GM23338 (cell line): ENCODE results near the gene PTPN6. TPM values are rescaled to one million over a fixed set of nuclear protein-coding genes. Genes with fewer than 3 reads are reported as not detected.

Experiments
- ATAC-seq: fragments of 200-7000 bp; cut with Tn5 transposase; 3 replicates; pipeline ENCODE4 v1.9.1; 2020
- DNase-seq: peaks from one replicate; pipeline ENCODE4 v3.0.0-alpha.2; 2015; ENCODE audit warnings: low spot score
- H2AFZ ChIP-seq: fragments of 200-600 bp; sonication (generic); 2 replicates; pipeline ENCODE4 v1.8.0; 2016; ENCODE audit warnings: antibody characterized with exemption, mild to moderate bottlenecking, moderate library complexity
- H3F3A ChIP-seq: fragments of 200-600 bp; sonication (generic); replicated peaks from 2 replicates; pipeline ENCODE4 v1.8.0; 2017; ENCODE audit warnings: antibody characterized with exemption, mixed run types, low read depth
- H3K27ac ChIP-seq: fragments of 200-600 bp; sonication (generic); 2 replicates; pipeline ENCODE4 v1.6.1; 2016; ENCODE audit warnings: low read depth
- H3K27me3 ChIP-seq: fragments of 200-600 bp; sonication (generic); 2 replicates; pipeline ENCODE4 v1.8.0; 2016; ENCODE audit warnings: mild to moderate bottlenecking, mixed run types, moderate library complexity; ENCODE audit not compliant: insufficient read depth
- H3K36me3 ChIP-seq: fragments of 200-600 bp; sonication (generic); 2 replicates; pipeline ENCODE4 v1.8.0; 2016; ENCODE audit warnings: mild to moderate bottlenecking; ENCODE audit not compliant: insufficient read depth
- H3K4me1 ChIP-seq: fragments of 200-600 bp; sonication (generic); 2 replicates; pipeline ENCODE4 v1.8.0; 2016; ENCODE audit warnings: mild to moderate bottlenecking, moderate library complexity; ENCODE audit not compliant: insufficient read depth
- H3K4me2 ChIP-seq: fragments of 200-600 bp; sonication (generic); 2 replicates; pipeline ENCODE4 v1.7.1; 2017; ENCODE audit warnings: mixed run types
- H3K4me3 ChIP-seq: fragments of 200-600 bp; sonication (generic); 2 replicates; pipeline ENCODE4 v1.6.1; 2016; ENCODE audit warnings: mixed run types
- H3K79me2 ChIP-seq: fragments of 200-600 bp; sonication (generic); replicated peaks from 2 replicates; pipeline ENCODE4 v1.8.0; 2017; ENCODE audit warnings: mild to moderate bottlenecking; ENCODE audit not compliant: insufficient read depth
- H3K9me2 ChIP-seq: fragments of 200-600 bp; sonication (generic); 2 replicates; pipeline ENCODE4 v1.8.0; 2017; ENCODE audit not compliant: insufficient read depth
- H4K20me1 ChIP-seq: fragments of 200-600 bp; sonication (generic); replicated peaks from 2 replicates; pipeline ENCODE4 v1.8.0; 2017; ENCODE audit warnings: mild to moderate bottlenecking; ENCODE audit not compliant: insufficient read depth
- H3K27ac Mint-ChIP-seq: 2 replicates; pipeline ENCODE4 v1.8.0; 2020; ENCODE audit warnings: inconsistent platforms, mild to moderate bottlenecking, moderate library complexity, mixed read lengths
- H3K27me3 Mint-ChIP-seq: 3 replicates; pipeline ENCODE4 v1.8.0; 2022; ENCODE audit warnings: low read depth, mild to moderate bottlenecking, moderate library complexity, mixed read lengths, inconsistent platforms; ENCODE audit not compliant: insufficient read depth, poor library complexity
- H3K36me3 Mint-ChIP-seq: 3 replicates; pipeline ENCODE4 v1.8.0; 2021; ENCODE audit warnings: low read depth, mild to moderate bottlenecking, inconsistent platforms, moderate library complexity, mixed read lengths
- H3K4me1 Mint-ChIP-seq: 3 replicates; pipeline ENCODE4 v1.8.0; 2020; ENCODE audit warnings: mild to moderate bottlenecking, inconsistent platforms, mixed read lengths
- H3K4me3 Mint-ChIP-seq: 3 replicates; pipeline ENCODE4 v1.8.0; 2021; ENCODE audit warnings: moderate library complexity, mild to moderate bottlenecking, inconsistent platforms, mixed read lengths
- H3K9me3 Mint-ChIP-seq: 3 replicates; pipeline ENCODE4 v1.8.0; 2020; ENCODE audit warnings: moderate library complexity, mild to moderate bottlenecking, inconsistent platforms, mixed read lengths
- JUNB ChIP-seq: IDR thresholded peaks from one replicate; pipeline ENCODE4 v1.6.1; 2016; ENCODE audit warnings: antibody characterized with exemption; ENCODE audit not compliant: unreplicated experiment
- NANOG ChIP-seq: IDR thresholded peaks from 2 replicates; pipeline ENCODE4 v1.6.1; 2016; ENCODE audit warnings: antibody characterized with exemption, borderline replicate concordance
- POLR2AphosphoS5 ChIP-seq: IDR thresholded peaks from 2 replicates; pipeline ENCODE4 v1.6.1; 2016; ENCODE audit warnings: antibody characterized with exemption, low read depth
- STAT1 ChIP-seq: IDR thresholded peaks from one replicate; pipeline ENCODE4 v1.6.1; 2016; ENCODE audit warnings: antibody characterized with exemption; ENCODE audit not compliant: unreplicated experiment
- ZNF114 ChIP-seq: fragments of 250-450 bp; sonication (Bioruptor Pico); IDR thresholded peaks from 2 replicates; pipeline ENCODE4 v1.5.0; 2020; ENCODE audit warnings: mild to moderate bottlenecking, moderate library complexity
- ZNF331 ChIP-seq: fragments of 250-450 bp; sonication (Bioruptor Pico); IDR thresholded peaks from 2 replicates; pipeline ENCODE4 v1.5.0; 2020; ENCODE audit warnings: low read depth, mild to moderate bottlenecking, moderate library complexity
- polyA plus RNA-seq: library from polyadenylated mRNA; unstranded; fragments of >200 nt; fragmentation: Nextera tagmentation; extraction: Ambion mirVana; gene quantifications from 2 replicates; pipeline ENCODE4 v1.2.1, GENCODE V29; 2016
- total RNA-seq: library from RNA; depleted of rRNA; stranded (reverse); fragments of >200 nt; shearing (Covaris generic); gene quantifications from 2 replicates; pipeline ENCODE4 v1.2.3, GENCODE V29; 2014
- TF ChIP-seq, protein P1 (sequence below), 2 experiments: fragments of 200-600 bp in 1 of 2; sonication (generic) in 1 of 2; conservative IDR thresholded peaks; 2 replicates each; pipeline versions ENCODE4 v1.5.1 to v1.6.1; 2016 to 2017; ENCODE audit warnings: antibody characterized with exemption in 2 of 2, low read depth in 2 of 2, mild to moderate bottlenecking in 2 of 2, moderate library complexity in 1 of 2
- TF ChIP-seq, protein P2 (sequence below): IDR thresholded peaks from one replicate; pipeline ENCODE4 v1.6.1; 2018; ENCODE audit warnings: antibody characterized with exemption; ENCODE audit not compliant: unreplicated experiment

Gene PTPN6
- total and polyA plus RNA-seq, 2 experiments from 2014 or later = 25.3 to 35.4 TPM

DNA sequence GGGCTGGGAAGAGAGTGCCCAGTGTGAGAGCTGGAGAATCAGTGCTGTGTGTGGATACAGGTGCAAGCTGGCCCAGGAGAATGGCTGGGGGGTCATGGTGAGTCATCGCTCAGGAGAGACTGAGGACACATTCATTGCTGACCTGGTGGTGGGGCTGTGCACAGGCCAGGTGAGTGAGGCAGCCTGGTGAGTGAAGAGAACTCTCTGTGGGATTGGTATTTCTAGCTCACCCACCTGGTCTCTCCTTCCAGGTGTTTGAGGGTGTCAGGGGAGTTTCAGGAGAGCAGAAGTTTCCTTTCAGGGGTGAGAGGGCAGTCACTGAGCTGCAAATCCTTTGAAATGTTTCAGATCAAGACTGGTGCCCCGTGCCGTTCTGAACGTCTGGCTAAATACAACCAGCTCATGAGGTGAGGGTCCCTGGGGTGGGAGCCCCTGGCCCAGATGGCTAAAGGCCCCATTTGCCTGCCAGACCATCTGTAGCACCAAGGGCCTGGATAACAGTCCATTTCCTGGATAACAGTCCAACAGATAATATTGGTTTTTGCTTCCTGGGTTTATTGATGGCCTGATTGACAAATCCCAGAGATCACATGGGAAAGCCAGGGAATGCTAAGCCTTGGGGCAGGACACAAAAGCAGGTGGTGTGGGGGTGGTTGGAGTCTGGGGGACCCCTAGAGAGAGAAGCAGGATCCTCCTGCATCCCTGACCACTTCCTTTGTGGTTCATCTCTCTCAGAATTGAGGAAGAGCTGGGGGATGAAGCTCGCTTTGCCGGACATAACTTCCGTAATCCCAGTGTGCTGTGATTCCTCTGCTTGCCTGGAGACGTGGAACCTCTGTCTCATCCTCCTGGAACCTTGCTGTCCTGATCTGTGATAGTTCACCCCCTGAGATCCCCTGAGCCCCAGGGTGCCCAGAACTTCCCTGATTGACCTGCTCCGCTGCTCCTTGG is 28.9 kb upstream of the PTPN6 start:
- Histone ChIP-seq H3K4me1 (peaks cover 28% of the 10 kb centered on the region), H3K9me2 (no peaks in the 10 kb centered on the region), H3K79me2 (peaks cover 6% of the 10 kb centered on the region), H4K20me1 (no peaks in the 10 kb centered on the region), H3K4me3 (no peak overlapping the region), H3K27me3 (no peaks in the 10 kb centered on the region), H3K36me3 (no peaks in the 10 kb centered on the region; the same call in none of the 2 replicates), H3F3A (peaks cover 24% of the 10 kb centered on the region), H3K27ac (no peak overlapping the region), H3K4me2 (no peak overlapping the region), H2AFZ (no peak overlapping the region)
- DNase-seq (no peak), ATAC-seq (no peak)
- H3K27ac Mint-ChIP-seq = peak overlapping the region; percentile 74; the same call in 1 of the 2 replicates
- H3K36me3 Mint-ChIP-seq = peaks cover 49% of the 10 kb centered on the region
- H3K27me3 Mint-ChIP-seq = peaks cover 30% of the 10 kb centered on the region
- H3K9me3 Mint-ChIP-seq = no peaks in the 10 kb centered on the region; the same call in 1 of the 3 replicates
- H3K4me1 Mint-ChIP-seq = peaks cover 53% of the 10 kb centered on the region
- H3K4me3 Mint-ChIP-seq = no peak overlapping the region; the same call in 2 of the 3 replicates
- TF ChIP-seq, protein P1, sequence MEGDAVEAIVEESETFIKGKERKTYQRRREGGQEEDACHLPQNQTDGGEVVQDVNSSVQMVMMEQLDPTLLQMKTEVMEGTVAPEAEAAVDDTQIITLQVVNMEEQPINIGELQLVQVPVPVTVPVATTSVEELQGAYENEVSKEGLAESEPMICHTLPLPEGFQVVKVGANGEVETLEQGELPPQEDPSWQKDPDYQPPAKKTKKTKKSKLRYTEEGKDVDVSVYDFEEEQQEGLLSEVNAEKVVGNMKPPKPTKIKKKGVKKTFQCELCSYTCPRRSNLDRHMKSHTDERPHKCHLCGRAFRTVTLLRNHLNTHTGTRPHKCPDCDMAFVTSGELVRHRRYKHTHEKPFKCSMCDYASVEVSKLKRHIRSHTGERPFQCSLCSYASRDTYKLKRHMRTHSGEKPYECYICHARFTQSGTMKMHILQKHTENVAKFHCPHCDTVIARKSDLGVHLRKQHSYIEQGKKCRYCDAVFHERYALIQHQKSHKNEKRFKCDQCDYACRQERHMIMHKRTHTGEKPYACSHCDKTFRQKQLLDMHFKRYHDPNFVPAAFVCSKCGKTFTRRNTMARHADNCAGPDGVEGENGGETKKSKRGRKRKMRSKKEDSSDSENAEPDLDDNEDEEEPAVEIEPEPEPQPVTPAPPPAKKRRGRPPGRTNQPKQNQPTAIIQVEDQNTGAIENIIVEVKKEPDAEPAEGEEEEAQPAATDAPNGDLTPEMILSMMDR (conservative IDR thresholded peaks at IDR 0.05; ENCODE audit: low read depth in 2 of 2) = no peak
- no peak for TF ChIP-seq STAT1
- no peak for TF ChIP-seq ZNF331 (CRISPR knock-in tag)
- no peak for TF ChIP-seq POLR2AphosphoS5
- TF ChIP-seq, protein P2, sequence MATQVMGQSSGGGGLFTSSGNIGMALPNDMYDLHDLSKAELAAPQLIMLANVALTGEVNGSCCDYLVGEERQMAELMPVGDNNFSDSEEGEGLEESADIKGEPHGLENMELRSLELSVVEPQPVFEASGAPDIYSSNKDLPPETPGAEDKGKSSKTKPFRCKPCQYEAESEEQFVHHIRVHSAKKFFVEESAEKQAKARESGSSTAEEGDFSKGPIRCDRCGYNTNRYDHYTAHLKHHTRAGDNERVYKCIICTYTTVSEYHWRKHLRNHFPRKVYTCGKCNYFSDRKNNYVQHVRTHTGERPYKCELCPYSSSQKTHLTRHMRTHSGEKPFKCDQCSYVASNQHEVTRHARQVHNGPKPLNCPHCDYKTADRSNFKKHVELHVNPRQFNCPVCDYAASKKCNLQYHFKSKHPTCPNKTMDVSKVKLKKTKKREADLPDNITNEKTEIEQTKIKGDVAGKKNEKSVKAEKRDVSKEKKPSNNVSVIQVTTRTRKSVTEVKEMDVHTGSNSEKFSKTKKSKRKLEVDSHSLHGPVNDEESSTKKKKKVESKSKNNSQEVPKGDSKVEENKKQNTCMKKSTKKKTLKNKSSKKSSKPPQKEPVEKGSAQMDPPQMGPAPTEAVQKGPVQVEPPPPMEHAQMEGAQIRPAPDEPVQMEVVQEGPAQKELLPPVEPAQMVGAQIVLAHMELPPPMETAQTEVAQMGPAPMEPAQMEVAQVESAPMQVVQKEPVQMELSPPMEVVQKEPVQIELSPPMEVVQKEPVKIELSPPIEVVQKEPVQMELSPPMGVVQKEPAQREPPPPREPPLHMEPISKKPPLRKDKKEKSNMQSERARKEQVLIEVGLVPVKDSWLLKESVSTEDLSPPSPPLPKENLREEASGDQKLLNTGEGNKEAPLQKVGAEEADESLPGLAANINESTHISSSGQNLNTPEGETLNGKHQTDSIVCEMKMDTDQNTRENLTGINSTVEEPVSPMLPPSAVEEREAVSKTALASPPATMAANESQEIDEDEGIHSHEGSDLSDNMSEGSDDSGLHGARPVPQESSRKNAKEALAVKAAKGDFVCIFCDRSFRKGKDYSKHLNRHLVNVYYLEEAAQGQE = no peak
- no peak for TF ChIP-seq NANOG
- no peak for TF ChIP-seq ZNF114 (CRISPR knock-in tag)
- TF ChIP-seq JUNB = no peak
